Measurements from ENCODE around the gene AMPH.

DNA sequence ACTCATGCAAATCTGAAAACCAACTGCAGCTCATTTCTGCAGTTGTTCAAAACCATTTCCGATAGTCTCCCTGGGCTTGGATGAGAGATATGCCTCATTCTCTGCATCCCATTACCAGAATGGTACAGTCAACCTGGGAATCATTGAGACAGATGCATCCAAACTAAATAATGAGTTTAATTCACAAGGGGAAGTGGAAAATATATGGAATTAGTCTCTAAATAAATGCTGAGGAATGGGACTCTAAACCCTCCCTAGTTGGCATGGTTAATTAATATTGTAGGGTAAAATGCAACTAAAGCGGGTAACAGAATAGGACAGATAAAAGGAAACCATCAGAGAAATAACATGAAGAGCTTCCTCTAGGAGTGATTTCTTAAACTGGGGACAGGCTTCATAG, 118.9 kb downstream of the AMPH start:
- TF ChIP-seq POLR2AphosphoS5 (IDR thresholded peaks at IDR 0.05; ENCODE audit: low read depth, low read length) (no peak), SIN3A (IDR thresholded peaks at IDR 0.05; ENCODE audit: borderline replicate concordance, insufficient read depth, low read length) (no peak), TAF1 (IDR thresholded peaks at IDR 0.05; ENCODE audit: borderline replicate concordance, insufficient read depth, low read length) (no peak), FOXP2 (optimal IDR thresholded peaks at IDR 0.05; ENCODE audit: borderline replicate concordance, extremely low read depth, extremely low read length, insufficient read depth) (no peak)
- TF ChIP-seq, protein P1, sequence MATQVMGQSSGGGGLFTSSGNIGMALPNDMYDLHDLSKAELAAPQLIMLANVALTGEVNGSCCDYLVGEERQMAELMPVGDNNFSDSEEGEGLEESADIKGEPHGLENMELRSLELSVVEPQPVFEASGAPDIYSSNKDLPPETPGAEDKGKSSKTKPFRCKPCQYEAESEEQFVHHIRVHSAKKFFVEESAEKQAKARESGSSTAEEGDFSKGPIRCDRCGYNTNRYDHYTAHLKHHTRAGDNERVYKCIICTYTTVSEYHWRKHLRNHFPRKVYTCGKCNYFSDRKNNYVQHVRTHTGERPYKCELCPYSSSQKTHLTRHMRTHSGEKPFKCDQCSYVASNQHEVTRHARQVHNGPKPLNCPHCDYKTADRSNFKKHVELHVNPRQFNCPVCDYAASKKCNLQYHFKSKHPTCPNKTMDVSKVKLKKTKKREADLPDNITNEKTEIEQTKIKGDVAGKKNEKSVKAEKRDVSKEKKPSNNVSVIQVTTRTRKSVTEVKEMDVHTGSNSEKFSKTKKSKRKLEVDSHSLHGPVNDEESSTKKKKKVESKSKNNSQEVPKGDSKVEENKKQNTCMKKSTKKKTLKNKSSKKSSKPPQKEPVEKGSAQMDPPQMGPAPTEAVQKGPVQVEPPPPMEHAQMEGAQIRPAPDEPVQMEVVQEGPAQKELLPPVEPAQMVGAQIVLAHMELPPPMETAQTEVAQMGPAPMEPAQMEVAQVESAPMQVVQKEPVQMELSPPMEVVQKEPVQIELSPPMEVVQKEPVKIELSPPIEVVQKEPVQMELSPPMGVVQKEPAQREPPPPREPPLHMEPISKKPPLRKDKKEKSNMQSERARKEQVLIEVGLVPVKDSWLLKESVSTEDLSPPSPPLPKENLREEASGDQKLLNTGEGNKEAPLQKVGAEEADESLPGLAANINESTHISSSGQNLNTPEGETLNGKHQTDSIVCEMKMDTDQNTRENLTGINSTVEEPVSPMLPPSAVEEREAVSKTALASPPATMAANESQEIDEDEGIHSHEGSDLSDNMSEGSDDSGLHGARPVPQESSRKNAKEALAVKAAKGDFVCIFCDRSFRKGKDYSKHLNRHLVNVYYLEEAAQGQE (IDR thresholded peaks at IDR 0.05; ENCODE audit: insufficient read depth in 1 of 2, low read depth in 2 of 2, low read length in 2 of 2), result no peak

Measured in PFSK-1 (cell line).